GM19023 (cell line): ENCODE measurements around the gene ZNF592.

Source experiments
- ATAC-seq: cut with Tn5 transposase; IDR thresholded peaks from one replicate; pipeline ENCODE4 v1.9.1; 2021; ENCODE audit warnings: mild to moderate bottlenecking, moderate library complexity; ENCODE audit not compliant: unreplicated experiment

The ZNF592 gene

GRCh38 chr15:84773716-84774115 is 25.3 kb downstream of the ZNF592 start:
- ATAC-seq, result no peak

GRCh38 chr15:84775867-84776449 is 27.6 kb downstream of the ZNF592 start:
- ATAC-seq, result no peak

- ATAC-seq, result no peak
Observed at GRCh38 chr15:84778194-84778593, 29.8 kb downstream of the ZNF592 start.

GRCh38 chr15:84780492-84780891 is 32.1 kb downstream of the ZNF592 start:
- no peak for ATAC-seq

GRCh38 chr15:84781495-84781894 is 33.1 kb downstream of the ZNF592 start:
- no peak for ATAC-seq

- no peak for ATAC-seq
Observed at GRCh38 chr15:84782346-84782745, 34.0 kb downstream of the ZNF592 start.

- ATAC-seq, result no peak
Observed at GRCh38 chr15:84783493-84784251, 35.3 kb downstream of the ZNF592 start.

- no peak for ATAC-seq
Observed at GRCh38 chr15:84784262-84784661, 35.9 kb downstream of the ZNF592 start.

- no peak for ATAC-seq
Observed at GRCh38 chr15:84785053-84785452, 36.7 kb downstream of the ZNF592 start.

- ATAC-seq, result no peak
Observed at GRCh38 chr15:84788500-84788899, 40.1 kb downstream of the ZNF592 start.

- ATAC-seq, result no peak
Observed at GRCh38 chr15:84789762-84790161, 41.4 kb downstream of the ZNF592 start.

- no peak for ATAC-seq
Observed at GRCh38 chr15:84790676-84791075, 42.3 kb downstream of the ZNF592 start.

- no peak for ATAC-seq
Observed at GRCh38 chr15:84791763-84792162, 43.4 kb downstream of the ZNF592 start.

GRCh38 chr15:84793431-84794161 is 45.2 kb downstream of the ZNF592 start:
- no peak for ATAC-seq

GRCh38 chr15:84794162-84794547 is 45.8 kb downstream of the ZNF592 start:
- no peak for ATAC-seq

GRCh38 chr15:84795186-84795585 is 46.8 kb downstream of the ZNF592 start:
- no peak for ATAC-seq

- no peak for ATAC-seq
Observed at GRCh38 chr15:84797212-84797611, 48.8 kb downstream of the ZNF592 start.

- ATAC-seq, result no peak
Observed at GRCh38 chr15:84797801-84798200, 49.4 kb downstream of the ZNF592 start.

GRCh38 chr15:84798436-84798946 is 50.1 kb downstream of the ZNF592 start:
- ATAC-seq, result no peak

GRCh38 chr15:84799511-84800187 is 51.3 kb downstream of the ZNF592 start:
- no peak for ATAC-seq

- ATAC-seq, result no peak
Observed at GRCh38 chr15:84800365-84800806, 52.0 kb downstream of the ZNF592 start.
